Stimulated activated CD8-positive, alpha-beta memory T cell treated with anti-CD3 and anti-CD28 coated beads, Interleukin-7, amount 100 ng/mL, for 4 hours (primary cell): ENCODE data around the gene M1AP.
A peak's percentile ranks its signal among the peaks of the same experiment; 100 is the strongest.

Experiments
- DNase-seq, 2 donors: peaks; one replicate each; pipeline ENCODE4 v3.0.0-alpha.2; 2020; ENCODE audit warnings: low read depth in 2 of 2

The M1AP gene

GRCh38 chr2:74546004-74546403 is 102.1 kb downstream of the M1AP start:
- no peak for DNase-seq

- DNase-seq: no peak
Observed at GRCh38 chr2:74544634-74545033, 103.5 kb downstream of the M1AP start.

GRCh38 chr2:74542978-74543377 is 105.2 kb downstream of the M1AP start:
- DNase-seq: no peak

GRCh38 chr2:74540291-74540690 is 107.8 kb downstream of the M1AP start:
- DNase-seq: no peak

- no peak for DNase-seq
Observed at GRCh38 chr2:74538881-74539339, 109.2 kb downstream of the M1AP start.

- no peak for DNase-seq
Observed at GRCh38 chr2:74537140-74537539, 111.0 kb downstream of the M1AP start.

GRCh38 chr2:74536166-74536950 is 111.8 kb downstream of the M1AP start:
- DNase-seq: no peak

GRCh38 chr2:74535440-74535965 is 112.6 kb downstream of the M1AP start:
- DNase-seq: no peak

- no peak for DNase-seq
Observed at GRCh38 chr2:74534411-74534810, 113.7 kb downstream of the M1AP start.

- no peak for DNase-seq
Observed at GRCh38 chr2:74533464-74533863, 114.7 kb downstream of the M1AP start.

- no peak for DNase-seq
Observed at GRCh38 chr2:74532222-74532621, 115.9 kb downstream of the M1AP start.

GRCh38 chr2:74531666-74532065 is 116.5 kb downstream of the M1AP start:
- DNase-seq: no peak

- DNase-seq: peak; percentile 28 to 42
Observed at GRCh38 chr2:74530239-74531187, 117.6 kb downstream of the M1AP start.

GRCh38 chr2:74529357-74530238 is 118.5 kb downstream of the M1AP start, which contains the start of the genes AUP1 and HTRA2:
Gene AUP1, minus strand, starts transcription at chr2:74529706. Its CDS starts 77 bp downstream, at chr2:74529629.
Gene HTRA2, plus strand, starts transcription at chr2:74529933. Its CDS starts 74 bp downstream, at chr2:74530007.
- DNase-seq: peak; percentile 76 to 83

GRCh38 chr2:74528600-74529356 is 119.4 kb downstream of the M1AP start:
- no peak for DNase-seq

- DNase-seq: no peak
Observed at GRCh38 chr2:74527741-74528140, 120.4 kb downstream of the M1AP start.

- no peak for DNase-seq
Observed at GRCh38 chr2:74526649-74527230, 121.4 kb downstream of the M1AP start.

GRCh38 chr2:74525717-74526648 is 122.1 kb downstream of the M1AP start, which contains the start of gene DQX1:
Gene DQX1, minus strand, starts transcription at chr2:74526231. Its CDS starts 502 bp downstream, at chr2:74525729.
- DNase-seq: no peak
